Naive thymus-derived CD8-positive, alpha-beta T cell (primary cell): ENCODE measurements around the gene JARID2. TPM values are rescaled to one million over a fixed set of nuclear protein-coding genes. Genes with fewer than 3 reads are reported as not detected.
A peak's percentile ranks its signal among the peaks of the same experiment; 100 is the strongest.

Experiments used
- ATAC-seq, 2 donors: fragments of 150-1000 bp; cut with Tn5 transposase in 1 of 2; sonication (Bioruptor Pico), chemical (Tn5 transposase) in 1 of 2; 1 replicate in 1 of 2; 2 replicates in 1 of 2; pipeline ENCODE4 v1.10.0; 2021; ENCODE audit warnings: mild to moderate bottlenecking in 2 of 2, moderate library complexity in 2 of 2
- POLR2A ChIA-PET: fragments of 350-600 bp; sonication (Branson Sonifier 250); formaldehyde crosslinking; loops from one replicate; lab custom pipeline; 2021; ENCODE audit warnings: antibody characterized with exemption; lab: Charles Lee
- DNase-seq, 10 donors: peaks; one replicate each; pipeline versions ENCODE4 v3.0.0 to v3.0.0-alpha.2; 2020 to 2022
- H3K27ac Mint-ChIP-seq, 10 donors: one replicate each; pipeline ENCODE4 v1.8.0; 2020 to 2022; ENCODE audit warnings: mild to moderate bottlenecking in 10 of 10, mixed read lengths in 10 of 10, moderate library complexity in 4 of 10, inconsistent platforms in 1 of 10
- H3K27me3 Mint-ChIP-seq, 5 donors: one replicate each; pipeline ENCODE4 v1.8.0; 2021 to 2022; ENCODE audit warnings: mixed read lengths in 5 of 5
- H3K36me3 Mint-ChIP-seq, 3 donors: one replicate each; pipeline ENCODE4 v1.8.0; 2020 to 2022; ENCODE audit warnings: mixed read lengths in 3 of 3, mild to moderate bottlenecking in 2 of 3, inconsistent platforms in 1 of 3
- H3K4me1 Mint-ChIP-seq, 4 donors: one replicate each; pipeline ENCODE4 v1.8.0; 2021 to 2022; ENCODE audit warnings: mixed read lengths in 4 of 4
- H3K4me3 Mint-ChIP-seq, 10 donors: one replicate each; pipeline ENCODE4 v1.8.0; 2020 to 2022; ENCODE audit warnings: mild to moderate bottlenecking in 10 of 10, mixed read lengths in 10 of 10, moderate library complexity in 6 of 10, inconsistent platforms in 1 of 10
- H3K9me3 Mint-ChIP-seq, 9 donors: one replicate each; pipeline ENCODE4 v1.8.0; 2020 to 2022; ENCODE audit warnings: mixed read lengths in 9 of 9, mild to moderate bottlenecking in 3 of 9, inconsistent platforms in 1 of 9, moderate library complexity in 1 of 9
- polyA plus RNA-seq, 3 donors: library from polyadenylated mRNA; unstranded; fragments of 300-500 nt; fragmentation: Illumina TruSeq; gene quantifications; one replicate each; pipeline ENCODE4 v1.2.3, GENCODE V29; 2021
- total RNA-seq, 8 experiments: library from RNA in 2 of 8; stranded (reverse) in 2 of 8; gene quantifications; one replicate each; pipeline ENCODE4 v1.2.3 and lab custom pipeline; 2021 to 2026

JARID2 gene
- total and polyA plus RNA-seq, 5 experiments from 2014 or later = 7.6 to 23.5 (median 11.8) TPM

- H3K4me1 Mint-ChIP-seq = peaks cover 55 to 93% (median 85%) of the 10 kb centered on the region in 4 donors
- peak overlapping the region in 1 of 10 donors; percentile 47 for H3K27ac Mint-ChIP-seq
- H3K9me3 Mint-ChIP-seq = no peaks in the 10 kb centered on the region
- peak overlapping the region in 2 of 10 donors; percentile 19 to 30 for H3K4me3 Mint-ChIP-seq
- no peaks in the 10 kb centered on the region for H3K36me3 Mint-ChIP-seq
- no peak for ATAC-seq
- H3K27me3 Mint-ChIP-seq = no peaks in the 10 kb centered on the region
- DNase-seq = no peak
- POLR2A ChIA-PET = interaction anchor here (0.7 to 1.2 kb wide), 2 partner anchors 9 to 1717 kb away, joined by 3 read pairs; no protein-coding TSS in a partner anchor
These were observed 99.0 kb downstream of the JARID2 start for GRCh38 chr6:15344831-15345230.

DNA sequence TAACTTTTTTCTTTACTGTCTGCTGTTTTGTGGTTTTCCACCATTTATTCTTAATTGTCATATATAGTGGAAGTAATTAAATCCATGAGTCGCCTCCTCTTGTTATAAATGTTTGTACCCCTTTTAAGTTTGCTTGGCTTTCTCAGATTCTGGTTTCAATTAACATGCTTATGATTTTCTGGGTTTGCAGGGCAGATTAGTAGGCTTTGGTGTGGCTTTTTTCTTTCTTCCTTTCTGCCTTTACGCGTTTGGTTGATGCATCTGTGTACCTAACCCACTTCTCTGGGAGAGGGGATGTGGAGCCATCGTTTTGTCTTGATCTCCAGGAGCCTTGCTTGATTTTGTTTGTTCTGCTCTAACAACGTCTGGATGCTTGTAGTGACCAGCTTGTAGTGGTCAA, 100.4 kb downstream of the JARID2 start:
- peak overlapping the region in 9 of 10 donors; percentile 23 to 72 (median 45) for H3K4me3 Mint-ChIP-seq
- ATAC-seq = peak; percentile 67 to 72

GRCh38 chr6:15348528-15348927, 102.7 kb downstream of the JARID2 start:
- Mint-ChIP-seq H3K4me3 (peak overlapping the region in 8 of 10 donors; percentile 16 to 65 (median 56)), H3K27me3 (no peaks in the 10 kb centered on the region), H3K9me3 (no peaks in the 10 kb centered on the region), H3K36me3 (no peaks in the 10 kb centered on the region), H3K4me1 (peaks cover 53 to 93% (median 86%) of the 10 kb centered on the region in 4 donors), H3K27ac (peak overlapping the region; percentile 66 to 90 (median 82))
- ATAC-seq (peak; percentile 66 to 76), DNase-seq (peak in 4 of 10 donors; percentile 7 to 56 (median 38))
- POLR2A ChIA-PET = interaction anchor here (0.7 kb wide), 1 partner anchor 13 kb away, joined by 3 read pairs; no protein-coding TSS in a partner anchor

More for the DNA sequence above, 100.4 kb downstream of the JARID2 start:
- no peaks in the 10 kb centered on the region for H3K36me3 Mint-ChIP-seq
- DNase-seq = peak in 3 of 10 donors; percentile 21 to 50 (median 47)
- peaks cover 50 to 93% (median 82%) of the 10 kb centered on the region in 4 donors for H3K4me1 Mint-ChIP-seq
- no peaks in the 10 kb centered on the region for H3K27me3 Mint-ChIP-seq
- H3K9me3 Mint-ChIP-seq = no peaks in the 10 kb centered on the region
- peak overlapping the region in 7 of 10 donors; percentile 7 to 78 (median 39) for H3K27ac Mint-ChIP-seq
- POLR2A ChIA-PET = interaction anchor here (0.7 kb wide), 3 partner anchors 26 to 94 kb away, joined by 3 to 6 read pairs (median 4); no protein-coding TSS in a partner anchor

- Mint-ChIP-seq H3K27me3 (no peaks in the 10 kb centered on the region), H3K27ac (peak overlapping the region in 4 of 10 donors; percentile 51 to 73 (median 63)), H3K36me3 (no peaks in the 10 kb centered on the region), H3K4me3 (peak overlapping the region in 2 of 10 donors; percentile 13 to 65), H3K4me1 (peaks cover 55 to 93% (median 86%) of the 10 kb centered on the region in 4 donors), H3K9me3 (no peaks in the 10 kb centered on the region)
- POLR2A ChIA-PET = no interaction called here
- no peak for ATAC-seq
- no peak for DNase-seq
These were observed 103.5 kb downstream of the JARID2 start for GRCh38 chr6:15349379-15349778.

GRCh38 chr6:15350386-15351083, 104.7 kb downstream of the JARID2 start:
- DNase-seq (no peak), ATAC-seq (no peak)
- no peaks in the 10 kb centered on the region for H3K36me3 Mint-ChIP-seq
- no peaks in the 10 kb centered on the region for H3K27me3 Mint-ChIP-seq
- no peaks in the 10 kb centered on the region for H3K9me3 Mint-ChIP-seq
- POLR2A ChIA-PET = interaction anchor here (0.7 kb wide), 1 partner anchor 184 kb away, joined by 5 read pairs; no protein-coding TSS in a partner anchor
- peaks cover 56 to 92% (median 86%) of the 10 kb centered on the region in 4 donors for H3K4me1 Mint-ChIP-seq
- H3K4me3 Mint-ChIP-seq = no peak overlapping the region
- H3K27ac Mint-ChIP-seq = peak overlapping the region in 2 of 10 donors; percentile 7 to 62

- Mint-ChIP-seq H3K4me1 (peaks cover 53 to 92% (median 85%) of the 10 kb centered on the region in 4 donors), H3K27ac (peak overlapping the region in 5 of 10 donors; percentile 10 to 46 (median 36)), H3K9me3 (no peaks in the 10 kb centered on the region), H3K27me3 (no peaks in the 10 kb centered on the region), H3K4me3 (no peak overlapping the region), H3K36me3 (peaks cover 0 to 7% (median 0%) of the 10 kb centered on the region in 3 donors)
- ATAC-seq (no peak), DNase-seq (no peak)
- POLR2A ChIA-PET = interaction anchor here (0.5 kb wide), 1 partner anchor 8 kb away, joined by 4 read pairs; no protein-coding TSS in a partner anchor
These were observed 105.8 kb downstream of the JARID2 start for GRCh38 chr6:15351631-15352030.

- Mint-ChIP-seq H3K4me1 (peaks cover 48 to 92% (median 85%) of the 10 kb centered on the region in 4 donors), H3K9me3 (no peaks in the 10 kb centered on the region), H3K27ac (peak overlapping the region in 3 of 10 donors; percentile 10 to 44 (median 36)), H3K36me3 (peaks cover 0 to 7% (median 0%) of the 10 kb centered on the region in 3 donors), H3K4me3 (no peak overlapping the region), H3K27me3 (no peaks in the 10 kb centered on the region)
- DNase-seq (no peak), ATAC-seq (no peak)
- POLR2A ChIA-PET = interaction anchor here (0.6 kb wide), 1 partner anchor 168 kb away, joined by 3 read pairs; no protein-coding TSS in a partner anchor
These were observed 106.4 kb downstream of the JARID2 start for GRCh38 chr6:15352220-15352619.

- Mint-ChIP-seq H3K36me3 (peaks cover 0 to 7% (median 0%) of the 10 kb centered on the region in 3 donors), H3K27me3 (no peaks in the 10 kb centered on the region), H3K9me3 (no peaks in the 10 kb centered on the region), H3K27ac (peak overlapping the region in 2 of 10 donors; percentile 11 to 22), H3K4me3 (no peak overlapping the region), H3K4me1 (peaks cover 49 to 93% (median 85%) of the 10 kb centered on the region in 4 donors)
- POLR2A ChIA-PET = interaction anchor here (0.6 kb wide), 1 partner anchor 169 kb away, joined by 3 read pairs; no protein-coding TSS in a partner anchor
- ATAC-seq (no peak), DNase-seq (no peak)
These were observed 107.0 kb downstream of the JARID2 start for GRCh38 chr6:15352845-15353244.

DNA sequence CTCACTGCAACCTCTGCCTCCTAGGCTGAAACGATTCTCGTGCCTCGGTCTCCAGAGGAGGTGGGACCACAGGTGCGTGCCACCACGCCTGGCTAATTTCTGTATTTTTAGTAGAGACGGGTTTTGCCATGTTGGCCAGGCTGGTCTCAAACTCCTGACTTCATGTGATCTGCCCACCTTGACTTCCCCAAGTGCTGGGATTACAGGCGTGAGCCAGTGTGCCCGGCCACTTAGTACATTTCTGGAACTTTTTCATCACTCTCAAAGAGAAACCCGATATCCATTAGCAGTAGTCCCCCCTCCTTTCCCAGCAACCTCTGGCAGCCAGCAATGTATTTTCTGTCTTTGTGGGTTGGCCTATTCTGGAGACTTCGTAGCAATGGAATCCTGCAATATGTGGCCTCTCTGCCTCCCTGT, 109.8 kb downstream of the JARID2 start:
- Mint-ChIP-seq H3K27ac (peak overlapping the region in 3 of 10 donors; percentile 23 to 50 (median 40)), H3K36me3 (peaks cover 0 to 13% (median 2%) of the 10 kb centered on the region in 3 donors), H3K4me1 (peaks cover 38 to 88% (median 79%) of the 10 kb centered on the region in 4 donors), H3K4me3 (no peak overlapping the region), H3K27me3 (no peaks in the 10 kb centered on the region), H3K9me3 (no peaks in the 10 kb centered on the region)
- no peak for DNase-seq
- no peak for ATAC-seq
- POLR2A ChIA-PET = interaction anchor here (1.0 kb wide), 1 partner anchor 15 kb away, joined by 3 read pairs; no protein-coding TSS in a partner anchor

- no peaks in the 10 kb centered on the region for H3K9me3 Mint-ChIP-seq
- DNase-seq (no peak), ATAC-seq (no peak)
- H3K27me3 Mint-ChIP-seq = no peaks in the 10 kb centered on the region
- H3K4me1 Mint-ChIP-seq = peaks cover 36 to 83% (median 77%) of the 10 kb centered on the region in 4 donors
- H3K36me3 Mint-ChIP-seq = peaks cover 0 to 13% (median 2%) of the 10 kb centered on the region in 3 donors
- peak overlapping the region in 3 of 10 donors; percentile 21 to 40 (median 23) for H3K27ac Mint-ChIP-seq
- POLR2A ChIA-PET = no interaction called here
- no peak overlapping the region for H3K4me3 Mint-ChIP-seq
These were observed 110.3 kb downstream of the JARID2 start for GRCh38 chr6:15356179-15356578.

- POLR2A ChIA-PET = no interaction called here
- no peak for DNase-seq
- peaks cover 0 to 13% (median 2%) of the 10 kb centered on the region in 3 donors for H3K36me3 Mint-ChIP-seq
- H3K27ac Mint-ChIP-seq = peak overlapping the region in 1 of 10 donors; percentile 23
- peaks cover 31 to 75% (median 69%) of the 10 kb centered on the region in 4 donors for H3K4me1 Mint-ChIP-seq
- H3K4me3 Mint-ChIP-seq = no peak overlapping the region
- no peaks in the 10 kb centered on the region for H3K9me3 Mint-ChIP-seq
- H3K27me3 Mint-ChIP-seq = no peaks in the 10 kb centered on the region
- ATAC-seq = no peak
These were observed 111.1 kb downstream of the JARID2 start for GRCh38 chr6:15356937-15357336.

GRCh38 chr6:15357782-15358181, 111.9 kb downstream of the JARID2 start:
- DNase-seq = no peak
- H3K9me3 Mint-ChIP-seq = no peaks in the 10 kb centered on the region
- POLR2A ChIA-PET = no interaction called here
- ATAC-seq = no peak
- peaks cover 28 to 67% (median 61%) of the 10 kb centered on the region in 4 donors for H3K4me1 Mint-ChIP-seq
- peak overlapping the region in 2 of 10 donors; percentile 0 to 67 for H3K27ac Mint-ChIP-seq
- peaks cover 0 to 13% (median 2%) of the 10 kb centered on the region in 3 donors for H3K36me3 Mint-ChIP-seq
- H3K4me3 Mint-ChIP-seq = no peak overlapping the region
- H3K27me3 Mint-ChIP-seq = no peaks in the 10 kb centered on the region
